Endothelial cell of umbilical vein (primary cell): ENCODE measurements around the gene PCBP4. TPM values are rescaled to one million over a fixed set of nuclear protein-coding genes. Genes with fewer than 3 reads are reported as not detected.

Source experiments
- BruUV-seq: library from RNA; stranded (reverse); fragments of 400-500 nt; replicated peaks from 2 replicates; lab custom pipeline; 2021; lab: Mats Ljungman, UMichigan
- CTCF ChIA-PET: fragments of 300-600, 350-600 bp; sonication (Branson Sonifier 250); formaldehyde crosslinking; loops from one replicate; lab custom pipeline; 2021; ENCODE audit warnings: antibody characterized with exemption, inconsistent platforms; lab: Charles Lee
- POLR2A ChIA-PET: fragments of 300-600, 350-600 bp; sonication (Branson Sonifier 250); formaldehyde crosslinking; loops from one replicate; lab custom pipeline; 2021; ENCODE audit warnings: antibody characterized with exemption, inconsistent platforms; lab: Charles Lee
- DNase-seq: peaks from one replicate; pipeline ENCODE4 v3.0.0-alpha.2; 2011; ENCODE audit warnings: low read depth, low spot score
- FAIRE-seq: peaks from 2 replicates; lab custom pipeline; 2011; peaks lifted over from hg19 to GRCh38; lab: Jason Lieb, UNC
- H2AFZ ChIP-seq: 2 replicates; pipeline ENCODE4 v1.6.0; 2012; ENCODE audit warnings: low read depth, low read length, control low read depth, inconsistent platforms
- H3K27ac ChIP-seq: 2 replicates; pipeline ENCODE4 v1.5.1; 2011; ENCODE audit warnings: low read depth, mild to moderate bottlenecking, control low read depth, low read length, moderate library complexity; ENCODE audit not compliant: insufficient read depth
- H3K27me3 ChIP-seq, 2 experiments: 2 replicates each; pipeline versions ENCODE4 v1.6.0 to v1.6.1; 2011; ENCODE audit warnings: low read length in 2 of 2, mixed read lengths in 1 of 2; ENCODE audit not compliant: control insufficient read depth in 2 of 2, insufficient read depth in 2 of 2
- H3K36me3 ChIP-seq, 2 experiments: 2 replicates in 1 of 2; 3 replicates in 1 of 2; pipeline ENCODE4 v1.5.1; 2011; ENCODE audit warnings: low read length in 2 of 2, mild to moderate bottlenecking in 1 of 2, moderate library complexity in 1 of 2; ENCODE audit not compliant: control insufficient read depth in 2 of 2, insufficient read depth in 2 of 2; ENCODE audit errors: extremely low read depth in 1 of 2
- H3K4me1 ChIP-seq: 3 replicates; pipeline ENCODE4 v1.5.1; 2011; ENCODE audit warnings: mild to moderate bottlenecking, low read length; ENCODE audit not compliant: control insufficient read depth, insufficient read depth; ENCODE audit errors: extremely low read depth
- H3K4me2 ChIP-seq: 2 replicates; pipeline ENCODE4 v1.6.1; 2011; ENCODE audit warnings: low read length, control low read depth, mixed read lengths; ENCODE audit not compliant: insufficient read depth
- H3K4me3 ChIP-seq, 3 experiments: fragments of 200-600 bp in 1 of 3; sonication (generic), shearing (Covaris generic) in 1 of 3; replicated peaks in 1 of 3; 2 replicates each; pipeline ENCODE4 v1.5.1; 2011 to 2016; ENCODE audit warnings: control low read depth in 3 of 3, low read length in 3 of 3, mild to moderate bottlenecking in 2 of 3, inconsistent platforms in 1 of 3, low read depth in 1 of 3, moderate library complexity in 1 of 3; ENCODE audit not compliant: insufficient read depth in 1 of 3
- H3K79me2 ChIP-seq: 2 replicates; pipeline ENCODE4 v1.6.0; 2012; ENCODE audit warnings: low read length, inconsistent platforms; ENCODE audit not compliant: control insufficient read depth, insufficient read depth
- H3K9ac ChIP-seq: replicated peaks from 2 replicates; pipeline ENCODE3; 2011; ENCODE audit warnings: low read length, control low read depth; ENCODE audit not compliant: insufficient read depth; ENCODE audit errors: extremely low read depth
- H3K9me1 ChIP-seq: replicated peaks from 3 replicates; pipeline ENCODE4 v1.6.0; 2011; ENCODE audit warnings: mild to moderate bottlenecking, low read length; ENCODE audit not compliant: control insufficient read depth, insufficient read depth; ENCODE audit errors: extremely low read depth
- H3K9me3 ChIP-seq: replicated peaks from 2 replicates; pipeline ENCODE4 v1.5.1; 2012; ENCODE audit warnings: low read length, inconsistent platforms; ENCODE audit not compliant: control insufficient read depth, insufficient read depth
- H4K20me1 ChIP-seq: replicated peaks from 2 replicates; pipeline ENCODE3; 2011; ENCODE audit warnings: mild to moderate bottlenecking, low read length; ENCODE audit not compliant: control insufficient read depth, insufficient read depth; ENCODE audit errors: extremely low read depth
- CTCF ChIP-seq, 2 donors: IDR thresholded peaks; 1 replicate in 1 of 2; 2 replicates in 1 of 2; pipeline ENCODE4 v1.5.1; 2011; ENCODE audit warnings: low read length in 2 of 2, mild to moderate bottlenecking in 2 of 2, moderate library complexity in 2 of 2, control low read depth in 1 of 2, inconsistent platforms in 1 of 2, low read depth in 1 of 2; ENCODE audit not compliant: insufficient read depth in 1 of 2; ENCODE audit errors: extremely low read depth in 1 of 2
- POLR2A ChIP-seq: IDR thresholded peaks from 2 replicates; pipeline ENCODE4 v1.6.1; 2012; ENCODE audit warnings: low read depth, mild to moderate bottlenecking, control low read depth, low read length
- POLR2AphosphoS5 ChIP-seq: IDR thresholded peaks from 2 replicates; pipeline ENCODE4 v1.6.1; 2012; ENCODE audit warnings: low read depth, mild to moderate bottlenecking, control low read depth, low read length, moderate library complexity; ENCODE audit not compliant: insufficient read depth
- dilution Hi-C: fragments of 300-500 bp; cut with MboI; formaldehyde crosslinking; loops from one replicate; pipeline ENCODE4 v1.15.0; 2019; ENCODE audit warnings: low sequenced_read_pairs; ENCODE audit not compliant: extremely low pct_ligation_motif_present
- intact Hi-C: fragments of 100-400 bp; cut with micrococcal nuclease; formaldehyde crosslinking; loops from one replicate; pipeline ENCODE4 v1.10.0; 2022
- polyA plus RNA-seq, 4 experiments: library from polyadenylated mRNA; depleted of rRNA in 3 of 4; stranded (reverse) in 3 of 4; unstranded in 1 of 4; fragments of >200 nt; gene quantifications; 2 replicates each; pipeline versions ENCODE4 v1.2.1 to v1.2.3, GENCODE V29; 2011 to 2012; ENCODE audit warnings: missing spikeins in 1 of 4
- total RNA-seq: library from RNA; stranded (reverse); gene quantifications from 2 replicates; pipeline ENCODE4 v1.2.3, GENCODE V29; 2021

PCBP4 gene
- total and polyA plus RNA-seq, 2 donors (not counting 3 experiments of a cell fraction or from before 2014, with no cell fraction given), result 46.5 to 63.1 TPM

GRCh38 chr3:51974963-51975851 is 8.0 kb upstream of the PCBP4 start, which contains the start of gene ABHD14A:
Gene ABHD14A, plus strand, starts transcription at chr3:51975064. Its CDS starts 72 bp downstream, at chr3:51975136.
- no TSS peak for BruUV-seq
- CTCF ChIA-PET, result interaction anchor here (0.7 to 3.3 kb wide), 8 partner anchors 7 to 78 kb away, joined by 3 to 46 read pairs (median 3); partner anchors contain the start of genes ACY1, PARP3, RPL29 and RRP9
- Histone ChIP-seq H3K27me3 (no peaks in the 10 kb centered on the region), H3K79me2 (no peaks in the 10 kb centered on the region), H3K27ac (peak within 1 kb of the TSS; percentile 55), H3K9me1 (no peaks in the 10 kb centered on the region), H4K20me1 (no peaks in the 10 kb centered on the region), H3K9me3 (no peaks in the 10 kb centered on the region), H2AFZ (peak within 1 kb of the TSS; percentile 79), H3K9ac (peak within 1 kb of the TSS; percentile 56), H3K36me3 (no peaks in the 10 kb centered on the region), H3K4me1 (peaks cover 22% of the 10 kb centered on the region), H3K4me3 (peak within 1 kb of the TSS; percentile 12 to 68 (median 63)), H3K4me2 (peak within 1 kb of the TSS; percentile 67)
- intact Hi-C loops (loop anchor here (1.0 kb wide), 3 partner anchors 8 to 33 kb away; partner anchors contain the start of genes ACY1 and PARP3), dilution Hi-C loops (no loop called here)
- FAIRE-seq (peak; percentile 49), DNase-seq (peak; percentile 63)
- TF ChIP-seq POLR2AphosphoS5 (peak; percentile 88), POLR2A (peak; percentile 87), CTCF (IDR thresholded peaks at IDR 0.05; ENCODE audit: extremely low read depth in 1 of 2, insufficient read depth in 1 of 2, low read depth in 1 of 2, low read length in 2 of 2) (no peak)
- POLR2A ChIA-PET, result no interaction called here
